ENCODE measurements around the gene PSMD3. TPM values are rescaled to one million over a fixed set of nuclear protein-coding genes. Genes with fewer than 3 reads are reported as not detected.

The PSMD3 gene
- total and polyA plus RNA-seq, 5 donors from 2014 or later = 47.9 to 62.4 (median 50.0) TPM

DNA sequence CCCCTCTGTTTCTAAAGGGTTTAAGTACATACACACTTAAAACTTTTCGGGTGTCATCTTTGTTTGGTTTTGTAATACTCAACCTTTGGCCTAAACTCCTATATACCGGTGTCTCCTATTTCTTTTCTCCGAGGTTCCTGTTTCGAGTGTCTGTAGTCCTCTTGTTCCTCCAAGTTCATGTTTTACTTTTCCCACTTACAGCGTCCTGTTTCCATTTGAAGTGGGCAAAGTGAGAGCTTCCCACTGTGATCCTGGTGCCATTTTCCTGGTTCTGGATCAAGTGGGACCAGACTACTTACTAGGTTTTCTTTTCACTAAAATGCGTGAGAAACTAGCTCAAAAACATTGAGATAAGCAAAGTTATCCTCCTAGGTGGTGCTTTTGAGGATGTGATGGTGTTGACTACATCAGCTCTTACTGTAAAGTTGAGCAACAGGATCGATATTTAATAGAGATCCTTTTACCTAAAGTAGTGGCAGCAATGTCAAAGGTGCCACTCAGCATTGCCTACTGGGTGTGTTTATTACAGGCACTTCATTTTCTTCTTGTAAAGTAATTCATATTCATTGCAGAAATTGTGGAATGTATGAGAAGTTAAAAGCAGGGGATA is 1.3 kb downstream of the PSMD3 start:
- Histone ChIP-seq H3K36me3 (ENCODE audit: control insufficient read depth, insufficient read depth, low read length) (peaks cover 31% of the 10 kb centered on the region), H3K4me1 (ENCODE audit: control insufficient read depth, insufficient read depth, low read length, poor library complexity, severe bottlenecking) (peaks cover 26% of the 10 kb centered on the region), H3K4me3 (ENCODE audit: low read depth, low read length) (peak overlapping the region; percentile 90), H3K9me3 (ENCODE audit: control insufficient read depth in 2 of 2, low read length in 2 of 2) (no peaks in the 10 kb centered on the region), H3K27me3 (ENCODE audit: control insufficient read depth, insufficient read depth, low read length) (no peaks in the 10 kb centered on the region), H3K27ac (ENCODE audit: insufficient read depth, low read length, poor library complexity, severe bottlenecking) (peak overlapping the region; percentile 96)
- Mint-ChIP-seq H3K9me3 (no peaks in the 10 kb centered on the region), H3K36me3 (peaks cover 15% of the 10 kb centered on the region), H3K4me1 (peaks cover 9 to 55% (median 32%) of the 10 kb centered on the region in 4 donors), H3K27ac (peak overlapping the region; percentile 78 to 97 (median 93)), H3K4me3 (peak overlapping the region; percentile 91 to 98 (median 95)), H3K27me3 (peaks cover 9% of the 10 kb centered on the region)
- DNase-seq = peak in 1 of 3 donors; percentile 19
- no peak for ATAC-seq (ENCODE audit: low read depth in 2 of 2)

DNA sequence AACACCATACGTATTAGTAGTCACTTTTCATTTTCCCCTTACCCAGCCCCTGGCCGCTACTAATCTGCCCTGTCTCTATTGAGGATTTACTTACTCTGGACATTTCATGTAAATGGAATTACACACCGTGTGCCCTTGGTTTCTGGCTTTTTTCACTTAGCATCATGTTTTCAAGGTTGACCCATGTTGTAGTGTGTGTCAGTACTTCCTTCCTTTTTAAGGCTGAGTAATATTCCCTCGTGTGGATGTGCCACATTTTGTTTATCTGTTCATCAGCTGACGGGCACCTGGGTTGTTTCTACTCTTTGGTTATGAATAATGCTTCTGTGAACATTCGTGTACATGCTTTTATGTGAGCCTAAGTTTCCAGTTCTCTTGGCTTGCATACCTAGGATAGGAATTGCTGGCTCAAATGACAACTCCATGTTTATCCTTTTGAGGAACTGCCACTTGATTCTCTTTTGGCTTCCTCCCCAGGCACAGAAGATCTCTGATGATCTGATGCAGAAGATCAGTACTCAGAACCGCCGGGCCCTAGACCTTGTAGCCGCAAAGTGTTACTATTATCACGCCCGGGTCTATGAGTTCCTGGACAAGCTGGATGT is 7.7 kb downstream of the PSMD3 start:
- Mint-ChIP-seq H3K4me1 (peaks cover 0 to 22% (median 5%) of the 10 kb centered on the region in 4 donors), H3K9me3 (no peaks in the 10 kb centered on the region), H3K36me3 (peaks cover 64% of the 10 kb centered on the region), H3K27ac (peak overlapping the region in 1 of 3 donors; percentile 76), H3K27me3 (no peaks in the 10 kb centered on the region), H3K4me3 (peak overlapping the region in 1 of 4 donors; percentile 21)
- no peak for DNase-seq
- no peak for ATAC-seq (ENCODE audit: low read depth in 2 of 2)
- Histone ChIP-seq H3K27me3 (ENCODE audit: control insufficient read depth, insufficient read depth, low read length) (no peaks in the 10 kb centered on the region), H3K4me1 (ENCODE audit: control insufficient read depth, insufficient read depth, low read length, poor library complexity, severe bottlenecking) (no peaks in the 10 kb centered on the region), H3K9me3 (ENCODE audit: control insufficient read depth in 2 of 2, low read length in 2 of 2) (no peaks in the 10 kb centered on the region), H3K27ac (ENCODE audit: insufficient read depth, low read length, poor library complexity, severe bottlenecking) (no peak overlapping the region), H3K4me3 (ENCODE audit: low read depth, low read length) (no peak overlapping the region), H3K36me3 (ENCODE audit: control insufficient read depth, insufficient read depth, low read length) (peaks cover 94% of the 10 kb centered on the region)

DNA sequence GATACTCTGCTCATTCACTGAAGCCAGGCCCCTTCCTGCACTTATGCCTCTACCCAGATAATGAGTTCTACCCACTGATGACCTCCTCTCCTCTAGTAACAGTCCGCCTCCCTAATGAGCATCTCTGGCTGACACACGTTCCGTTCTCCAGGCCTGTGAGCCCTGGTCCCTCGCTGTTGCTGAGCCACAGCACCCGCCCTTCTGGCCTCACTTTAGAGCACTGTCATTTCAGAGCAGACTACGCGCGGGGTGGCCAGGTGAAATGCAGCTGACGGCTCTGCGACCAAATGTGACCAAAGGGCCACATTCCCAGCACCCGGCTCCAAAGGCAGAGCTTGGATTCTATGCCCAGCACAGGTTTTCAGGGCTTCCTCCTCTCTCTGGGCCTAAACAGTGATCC is 13.8 kb downstream of the PSMD3 start:
- H3K4me3 ChIP-seq (ENCODE audit: low read depth, low read length) = no peak overlapping the region
- peaks cover 0 to 3% (median 0%) of the 10 kb centered on the region in 4 donors for H3K4me1 Mint-ChIP-seq
- H3K9me3 Mint-ChIP-seq = peaks cover 0 to 3% (median 0%) of the 10 kb centered on the region in 7 donors
- H3K4me1 ChIP-seq (ENCODE audit: control insufficient read depth, insufficient read depth, low read length, poor library complexity, severe bottlenecking) = no peaks in the 10 kb centered on the region
- ATAC-seq (ENCODE audit: low read depth in 2 of 2) = no peak
- no peak for DNase-seq
- H3K9me3 ChIP-seq (ENCODE audit: control insufficient read depth in 2 of 2, low read length in 2 of 2) = no peaks in the 10 kb centered on the region
- H3K27me3 Mint-ChIP-seq = no peaks in the 10 kb centered on the region
- no peak overlapping the region for H3K4me3 Mint-ChIP-seq
- no peak overlapping the region for H3K27ac Mint-ChIP-seq
- peaks cover 62% of the 10 kb centered on the region for H3K36me3 Mint-ChIP-seq
- no peaks in the 10 kb centered on the region for H3K27me3 ChIP-seq (ENCODE audit: control insufficient read depth, insufficient read depth, low read length)
- no peak overlapping the region for H3K27ac ChIP-seq (ENCODE audit: insufficient read depth, low read length, poor library complexity, severe bottlenecking)
- H3K36me3 ChIP-seq (ENCODE audit: control insufficient read depth, insufficient read depth, low read length) = peaks cover 76% of the 10 kb centered on the region

DNA sequence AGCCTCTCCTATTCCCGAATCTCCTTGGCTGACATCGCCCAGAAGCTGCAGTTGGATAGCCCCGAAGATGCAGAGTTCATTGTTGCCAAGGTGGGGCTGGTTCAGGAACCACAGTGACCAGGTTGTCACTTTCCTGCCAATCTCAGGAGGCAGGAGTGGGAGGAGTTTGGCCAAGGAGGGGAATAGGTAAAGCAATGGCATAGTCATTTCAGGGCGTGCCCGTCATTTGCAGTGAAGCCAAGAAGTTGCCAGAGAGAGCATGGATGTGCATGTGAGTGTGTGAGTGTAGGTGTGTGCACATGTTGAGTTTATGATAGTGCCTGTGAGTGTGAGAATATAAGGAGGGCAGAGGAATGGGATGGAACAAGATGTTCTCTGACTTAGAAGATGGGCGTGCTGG is 14.8 kb downstream of the PSMD3 start:
- DNase-seq (no peak), ATAC-seq (ENCODE audit: low read depth in 2 of 2) (no peak)
- Mint-ChIP-seq H3K36me3 (peaks cover 56% of the 10 kb centered on the region), H3K27me3 (no peaks in the 10 kb centered on the region), H3K27ac (peak overlapping the region; percentile 56 to 73 (median 63)), H3K4me3 (no peak overlapping the region), H3K4me1 (peaks cover 0 to 3% (median 0%) of the 10 kb centered on the region in 4 donors), H3K9me3 (peaks cover 0 to 3% (median 0%) of the 10 kb centered on the region in 7 donors)
- no peaks in the 10 kb centered on the region for H3K9me3 ChIP-seq (ENCODE audit: control insufficient read depth in 2 of 2, low read length in 2 of 2)
- no peak overlapping the region for H3K4me3 ChIP-seq (ENCODE audit: low read depth, low read length)
- H3K36me3 ChIP-seq (ENCODE audit: control insufficient read depth, insufficient read depth, low read length) = peaks cover 67% of the 10 kb centered on the region
- H3K27me3 ChIP-seq (ENCODE audit: control insufficient read depth, insufficient read depth, low read length) = no peaks in the 10 kb centered on the region
- no peaks in the 10 kb centered on the region for H3K4me1 ChIP-seq (ENCODE audit: control insufficient read depth, insufficient read depth, low read length, poor library complexity, severe bottlenecking)
- H3K27ac ChIP-seq (ENCODE audit: insufficient read depth, low read length, poor library complexity, severe bottlenecking) = no peak overlapping the region

DNA sequence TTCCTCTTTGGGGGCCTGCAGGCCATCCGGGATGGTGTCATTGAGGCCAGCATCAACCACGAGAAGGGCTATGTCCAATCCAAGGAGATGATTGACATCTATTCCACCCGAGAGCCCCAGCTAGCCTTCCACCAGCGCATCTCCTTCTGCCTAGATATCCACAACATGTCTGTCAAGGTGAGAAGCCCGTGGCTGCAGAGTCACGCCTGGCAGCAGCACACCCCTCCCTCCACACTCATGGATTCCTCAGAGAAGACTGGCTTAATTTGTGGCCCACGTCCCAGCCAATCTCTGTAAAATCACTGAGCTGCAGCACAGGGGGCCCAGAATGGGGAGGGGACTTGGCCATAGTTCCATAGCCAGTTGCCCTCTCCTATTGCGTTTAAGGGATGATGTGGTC is 15.6 kb downstream of the PSMD3 start:
- H3K27ac Mint-ChIP-seq = no peak overlapping the region
- no peak for DNase-seq

DNA sequence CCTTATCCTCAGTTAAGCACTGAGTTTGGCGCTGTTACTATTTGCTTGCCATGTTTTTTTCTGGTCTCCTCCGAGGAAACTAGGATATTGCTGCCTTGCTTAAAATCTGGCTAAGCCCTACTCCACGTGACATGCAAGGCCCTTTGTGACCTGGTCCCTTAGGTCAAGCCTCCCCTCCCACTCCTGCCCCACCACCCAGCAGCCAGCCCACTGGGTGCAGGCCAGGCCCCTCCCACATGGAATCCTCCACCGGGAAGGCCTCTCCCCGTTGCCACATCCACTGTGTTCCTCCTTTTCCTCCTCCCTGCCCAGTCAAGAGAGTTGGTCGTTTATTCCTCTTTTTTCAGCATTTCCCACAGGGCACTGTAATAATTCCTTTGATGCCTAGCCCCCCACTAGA is 16.2 kb downstream of the PSMD3 start:
- Mint-ChIP-seq H3K27me3 (no peaks in the 10 kb centered on the region), H3K9me3 (peaks cover 0 to 3% (median 0%) of the 10 kb centered on the region in 7 donors), H3K4me1 (peaks cover 0 to 3% (median 0%) of the 10 kb centered on the region in 4 donors), H3K36me3 (peaks cover 50% of the 10 kb centered on the region), H3K4me3 (no peak overlapping the region), H3K27ac (no peak overlapping the region)
- H3K4me1 ChIP-seq (ENCODE audit: control insufficient read depth, insufficient read depth, low read length, poor library complexity, severe bottlenecking) = no peaks in the 10 kb centered on the region
- no peak overlapping the region for H3K4me3 ChIP-seq (ENCODE audit: low read depth, low read length)
- no peaks in the 10 kb centered on the region for H3K27me3 ChIP-seq (ENCODE audit: control insufficient read depth, insufficient read depth, low read length)
- peaks cover 55% of the 10 kb centered on the region for H3K36me3 ChIP-seq (ENCODE audit: control insufficient read depth, insufficient read depth, low read length)
- no peak overlapping the region for H3K27ac ChIP-seq (ENCODE audit: insufficient read depth, low read length, poor library complexity, severe bottlenecking)
- no peak for DNase-seq
- no peaks in the 10 kb centered on the region for H3K9me3 ChIP-seq (ENCODE audit: control insufficient read depth in 2 of 2, low read length in 2 of 2)
- ATAC-seq (ENCODE audit: low read depth in 2 of 2) = no peak

More for the DNA sequence above, 15.6 kb downstream of the PSMD3 start:
- Histone ChIP-seq H3K27me3 (ENCODE audit: control insufficient read depth, insufficient read depth, low read length) (no peaks in the 10 kb centered on the region), H3K36me3 (ENCODE audit: control insufficient read depth, insufficient read depth, low read length) (peaks cover 60% of the 10 kb centered on the region), H3K27ac (ENCODE audit: insufficient read depth, low read length, poor library complexity, severe bottlenecking) (no peak overlapping the region), H3K4me1 (ENCODE audit: control insufficient read depth, insufficient read depth, low read length, poor library complexity, severe bottlenecking) (no peaks in the 10 kb centered on the region), H3K4me3 (ENCODE audit: low read depth, low read length) (no peak overlapping the region), H3K9me3 (ENCODE audit: control insufficient read depth in 2 of 2, low read length in 2 of 2) (no peaks in the 10 kb centered on the region)
- Mint-ChIP-seq H3K4me1 (peaks cover 0 to 3% (median 0%) of the 10 kb centered on the region in 4 donors), H3K9me3 (peaks cover 0 to 3% (median 0%) of the 10 kb centered on the region in 7 donors), H3K27me3 (no peaks in the 10 kb centered on the region), H3K36me3 (peaks cover 51% of the 10 kb centered on the region), H3K4me3 (no peak overlapping the region)
- ATAC-seq (ENCODE audit: low read depth in 2 of 2) = no peak

DNA sequence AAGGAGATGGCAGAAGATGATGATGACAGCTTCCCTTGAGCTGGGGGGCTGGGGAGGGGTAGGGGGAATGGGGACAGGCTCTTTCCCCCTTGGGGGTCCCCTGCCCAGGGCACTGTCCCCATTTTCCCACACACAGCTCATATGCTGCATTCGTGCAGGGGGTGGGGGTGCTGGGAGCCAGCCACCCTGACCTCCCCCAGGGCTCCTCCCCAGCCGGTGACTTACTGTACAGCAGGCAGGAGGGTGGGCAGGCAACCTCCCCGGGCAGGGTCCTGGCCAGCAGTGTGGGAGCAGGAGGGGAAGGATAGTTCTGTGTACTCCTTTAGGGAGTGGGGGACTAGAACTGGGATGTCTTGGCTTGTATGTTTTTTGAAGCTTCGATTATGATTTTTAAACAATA is 16.9 kb downstream of the PSMD3 start:
- no peaks in the 10 kb centered on the region for H3K4me1 ChIP-seq (ENCODE audit: control insufficient read depth, insufficient read depth, low read length, poor library complexity, severe bottlenecking)
- H3K27ac ChIP-seq (ENCODE audit: insufficient read depth, low read length, poor library complexity, severe bottlenecking) = no peak overlapping the region

More for the DNA sequence above, 16.9 kb downstream of the PSMD3 start:
- peaks cover 43% of the 10 kb centered on the region for H3K36me3 Mint-ChIP-seq
- H3K4me3 Mint-ChIP-seq = no peak overlapping the region
- Histone ChIP-seq H3K9me3 (ENCODE audit: control insufficient read depth in 2 of 2, low read length in 2 of 2) (no peaks in the 10 kb centered on the region), H3K36me3 (ENCODE audit: control insufficient read depth, insufficient read depth, low read length) (peaks cover 47% of the 10 kb centered on the region), H3K4me3 (ENCODE audit: low read depth, low read length) (no peak overlapping the region), H3K27me3 (ENCODE audit: control insufficient read depth, insufficient read depth, low read length) (no peaks in the 10 kb centered on the region)
- ATAC-seq (ENCODE audit: low read depth in 2 of 2) = no peak
- peaks cover 0 to 3% (median 0%) of the 10 kb centered on the region in 4 donors for H3K4me1 Mint-ChIP-seq
- no peak overlapping the region for H3K27ac Mint-ChIP-seq
- H3K27me3 Mint-ChIP-seq = no peaks in the 10 kb centered on the region
- no peak for DNase-seq
- H3K9me3 Mint-ChIP-seq = peaks cover 0 to 3% (median 0%) of the 10 kb centered on the region in 7 donors
